ENCODE data around the gene RHOT2. TPM values are rescaled to one million over a fixed set of nuclear protein-coding genes. Genes with fewer than 3 reads are reported as not detected.

Gene RHOT2
- total RNA-seq, 4 donors from 2014 or later, result 68.6 to 188 (median 106) TPM

DNA sequence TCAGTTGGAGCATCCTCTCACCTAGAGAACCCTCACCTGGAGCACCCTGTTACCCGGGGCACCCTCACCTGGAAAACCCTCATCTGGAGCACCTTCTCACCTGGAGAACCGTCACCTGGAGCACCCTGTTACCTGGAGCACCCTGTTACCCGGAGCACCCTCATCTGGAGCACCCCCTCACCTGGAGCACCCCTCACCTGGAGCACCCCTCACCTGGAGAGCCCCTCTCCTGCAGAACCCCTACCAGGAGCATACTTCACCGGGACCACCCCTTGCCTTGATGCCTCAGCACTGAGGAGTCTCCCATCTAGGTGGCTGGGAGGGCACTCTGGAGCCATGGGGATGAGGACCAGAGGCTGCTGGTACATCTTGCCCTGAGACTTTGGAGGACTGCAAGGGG, 41.0 kb downstream of the RHOT2 start:
- Histone ChIP-seq H3K9me3 (no peaks in the 10 kb centered on the region), H3K27me3 (peaks cover 2 to 69% of the 10 kb centered on the region in 2 donors), H3K4me1 (peaks cover 0 to 49% (median 7%) of the 10 kb centered on the region in 4 donors), H3K4me3 (no peak overlapping the region), H3K27ac (no peak overlapping the region), H3K36me3 (no peaks in the 10 kb centered on the region)
- DNase-seq (ENCODE audit: low spot score in 2 of 2), result no peak
- TF ChIP-seq POLR2A (IDR thresholded peaks at IDR 0.05) (no peak), EP300 (IDR thresholded peaks at IDR 0.05) (no peak)
- TF ChIP-seq, protein P1, sequence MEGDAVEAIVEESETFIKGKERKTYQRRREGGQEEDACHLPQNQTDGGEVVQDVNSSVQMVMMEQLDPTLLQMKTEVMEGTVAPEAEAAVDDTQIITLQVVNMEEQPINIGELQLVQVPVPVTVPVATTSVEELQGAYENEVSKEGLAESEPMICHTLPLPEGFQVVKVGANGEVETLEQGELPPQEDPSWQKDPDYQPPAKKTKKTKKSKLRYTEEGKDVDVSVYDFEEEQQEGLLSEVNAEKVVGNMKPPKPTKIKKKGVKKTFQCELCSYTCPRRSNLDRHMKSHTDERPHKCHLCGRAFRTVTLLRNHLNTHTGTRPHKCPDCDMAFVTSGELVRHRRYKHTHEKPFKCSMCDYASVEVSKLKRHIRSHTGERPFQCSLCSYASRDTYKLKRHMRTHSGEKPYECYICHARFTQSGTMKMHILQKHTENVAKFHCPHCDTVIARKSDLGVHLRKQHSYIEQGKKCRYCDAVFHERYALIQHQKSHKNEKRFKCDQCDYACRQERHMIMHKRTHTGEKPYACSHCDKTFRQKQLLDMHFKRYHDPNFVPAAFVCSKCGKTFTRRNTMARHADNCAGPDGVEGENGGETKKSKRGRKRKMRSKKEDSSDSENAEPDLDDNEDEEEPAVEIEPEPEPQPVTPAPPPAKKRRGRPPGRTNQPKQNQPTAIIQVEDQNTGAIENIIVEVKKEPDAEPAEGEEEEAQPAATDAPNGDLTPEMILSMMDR (IDR thresholded peaks at IDR 0.05), result no peak
- WGBS, 2 donors, result 79 to 90% methylated on average over 3 to 4 of the region's 4 CpGs

DNA sequence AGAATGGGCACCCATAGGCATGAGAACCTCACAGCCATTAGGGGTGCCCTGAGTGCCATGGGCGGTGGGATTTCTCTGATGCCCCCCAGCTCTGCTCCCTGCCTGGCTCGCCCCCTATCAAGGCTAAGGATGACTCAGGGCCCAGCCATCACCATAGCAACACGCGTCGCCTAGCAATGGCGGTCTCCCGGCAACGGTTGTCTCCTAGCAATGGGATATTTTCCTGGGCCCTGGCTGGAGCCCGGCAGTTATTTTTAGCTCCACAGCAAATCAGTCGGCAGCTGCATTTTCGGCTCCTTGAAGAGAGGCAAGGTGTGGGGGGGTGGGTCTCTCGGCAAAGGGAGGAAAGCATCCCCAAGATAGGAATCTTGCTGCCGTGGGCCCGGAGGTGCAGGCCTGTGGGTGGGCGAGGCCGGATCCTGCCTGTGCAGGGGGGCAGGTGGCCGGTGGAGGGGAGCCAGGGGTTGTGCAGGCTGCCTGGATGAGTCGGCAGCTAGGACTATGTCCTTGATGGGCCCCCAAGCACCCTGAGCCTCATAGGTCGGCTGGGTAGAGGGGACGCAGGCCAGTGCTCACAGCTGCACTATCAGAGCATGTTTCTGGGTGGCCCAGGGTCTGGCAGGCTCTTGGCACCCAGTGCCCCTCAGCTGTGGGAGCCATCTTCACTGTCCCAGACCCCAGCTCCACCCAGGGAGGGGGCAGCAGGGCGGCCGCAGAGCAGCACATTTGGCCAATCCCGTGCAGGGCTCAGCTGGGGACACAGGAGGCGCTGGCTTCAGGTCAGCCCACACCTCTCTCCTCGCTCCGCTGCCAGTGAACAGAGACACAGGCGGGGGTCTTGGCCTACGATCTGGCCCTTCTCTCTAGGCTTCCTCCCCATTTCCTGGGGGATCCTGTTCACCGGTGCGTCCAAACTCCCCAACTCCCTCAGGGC, 41.9 kb downstream of the RHOT2 start:
- H3K4me3 ChIP-seq, result no peak overlapping the region
- H3K36me3 ChIP-seq, result no peaks in the 10 kb centered on the region
- TF ChIP-seq, protein P1 (IDR thresholded peaks at IDR 0.05), result no peak
- TF ChIP-seq POLR2A (IDR thresholded peaks at IDR 0.05) (no peak), EP300 (IDR thresholded peaks at IDR 0.05) (no peak)
- 17 to 20% methylated on average over 19 to 29 of the region's 30 CpGs for WGBS, 2 donors
- H3K4me1 ChIP-seq, result peaks cover 0 to 54% (median 13%) of the 10 kb centered on the region in 4 donors
- no peak for DNase-seq (ENCODE audit: low spot score in 2 of 2)
- H3K9me3 ChIP-seq, result no peaks in the 10 kb centered on the region
- H3K27me3 ChIP-seq, result peaks cover 2 to 61% of the 10 kb centered on the region in 2 donors
- no peak overlapping the region for H3K27ac ChIP-seq

DNA sequence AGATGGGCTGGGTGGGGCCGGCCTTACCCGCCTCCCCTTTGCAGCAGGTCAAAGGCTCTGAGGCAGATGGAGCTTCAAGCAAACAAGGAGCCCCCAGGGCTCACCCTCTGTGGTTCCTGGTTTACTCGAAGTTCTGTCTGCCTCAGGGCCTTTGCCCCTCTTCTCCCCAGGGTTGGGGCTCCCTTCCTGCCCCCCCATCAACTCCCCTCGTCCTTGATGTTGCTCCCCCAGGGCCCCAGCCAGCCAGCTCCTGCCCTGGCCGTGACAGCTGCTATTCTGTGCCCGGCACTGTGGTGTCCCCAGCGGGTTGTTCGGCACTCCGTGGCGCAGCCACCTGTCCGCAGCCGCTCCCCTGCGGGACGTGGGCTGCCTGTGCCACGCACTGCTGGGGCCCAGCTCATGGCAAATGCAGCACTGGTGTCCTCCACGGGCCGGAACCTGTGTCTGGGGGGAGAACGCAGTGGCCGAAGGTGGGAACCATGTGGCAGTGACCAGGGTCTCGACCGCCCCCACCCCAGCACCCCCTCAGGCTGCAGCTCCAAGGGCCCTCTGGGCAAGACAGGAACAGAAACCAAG, 42.7 kb downstream of the RHOT2 start:
- Histone ChIP-seq H3K27ac (no peak overlapping the region), H3K36me3 (no peaks in the 10 kb centered on the region), H3K27me3 (peaks cover 2 to 57% of the 10 kb centered on the region in 2 donors), H3K4me3 (no peak overlapping the region), H3K9me3 (no peaks in the 10 kb centered on the region), H3K4me1 (peaks cover 0 to 50% (median 13%) of the 10 kb centered on the region in 4 donors)
- 58 to 59% methylated on average over 11 to 15 of the region's 21 CpGs for WGBS, 2 donors
- no peak for DNase-seq (ENCODE audit: low spot score in 2 of 2)
- no peak for TF ChIP-seq EP300 (IDR thresholded peaks at IDR 0.05)
- TF ChIP-seq, protein P1 (IDR thresholded peaks at IDR 0.05), result no peak
- no peak for TF ChIP-seq POLR2A (IDR thresholded peaks at IDR 0.05)

DNA sequence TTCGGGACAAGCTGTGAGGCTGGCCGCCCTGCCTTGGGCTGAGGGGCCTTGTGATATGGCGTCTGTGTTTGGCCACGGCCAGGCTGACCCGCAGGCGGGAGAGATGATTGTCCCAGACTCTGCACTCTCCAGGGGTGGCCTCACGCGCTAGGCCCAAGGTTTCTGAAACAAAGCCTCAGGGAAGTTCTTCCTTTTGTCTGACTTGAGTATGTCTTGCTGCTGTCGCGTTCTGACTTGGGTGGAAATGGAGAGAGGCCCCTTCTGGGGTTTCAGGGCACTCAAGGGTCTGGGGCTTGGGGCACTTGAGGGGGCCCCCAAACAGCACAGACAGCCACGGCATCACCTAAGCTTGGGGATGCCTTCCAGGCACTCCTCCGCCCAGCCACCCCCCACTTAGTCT, 43.2 kb downstream of the RHOT2 start:
- no peak for DNase-seq (ENCODE audit: low spot score in 2 of 2)
- Histone ChIP-seq H3K36me3 (no peaks in the 10 kb centered on the region), H3K27me3 (peaks cover 2 to 55% of the 10 kb centered on the region in 2 donors), H3K9me3 (no peaks in the 10 kb centered on the region), H3K27ac (no peak overlapping the region), H3K4me1 (peaks cover 0 to 52% (median 16%) of the 10 kb centered on the region in 4 donors), H3K4me3 (no peak overlapping the region)
- 73% methylated on average over 12 of the region's 12 CpGs for WGBS, 2 donors
- TF ChIP-seq, protein P1 (IDR thresholded peaks at IDR 0.05), result no peak
- TF ChIP-seq POLR2A (IDR thresholded peaks at IDR 0.05), result no peak
- no peak for TF ChIP-seq EP300 (IDR thresholded peaks at IDR 0.05)
